Measurements from ENCODE around the gene LPCAT1. TPM values are rescaled to one million over a fixed set of nuclear protein-coding genes. Genes with fewer than 3 reads are reported as not detected.
"Not testable (repeated sequence)": the region's sequence is repeated elsewhere in the genome, so short reads cannot be mapped to it uniquely, and the experiment has no call there.

The LPCAT1 gene
- total RNA-seq, 4 donors from 2014 or later, result 23.4 to 45.3 (median 26.8) TPM

- no peak for DNase-seq (ENCODE audit: low spot score in 2 of 2)
- no peak overlapping the region for H3K4me3 ChIP-seq
- 55% methylated on average over 7 of the region's 7 CpGs for whole genome bisulfite sequencing, 2 donors
- no peak overlapping the region for H3K27ac ChIP-seq
- H3K27me3 ChIP-seq, result no peaks in the 10 kb centered on the region
- TF ChIP-seq EP300 (IDR thresholded peaks at IDR 0.05), result no peak
- TF ChIP-seq POLR2A (IDR thresholded peaks at IDR 0.05), result no peak
- no peak for TF ChIP-seq CTCF (IDR thresholded peaks at IDR 0.05)
- H3K36me3 ChIP-seq, result no peaks in the 10 kb centered on the region
- H3K9me3 ChIP-seq, result peaks cover 0 to 88% (median 8%) of the 10 kb centered on the region in 4 donors
- no peaks in the 10 kb centered on the region for H3K4me1 ChIP-seq
Measured at GRCh38 chr5:1429066-1429465, 94.7 kb downstream of the LPCAT1 start.

- H3K27ac ChIP-seq, result no peak overlapping the region
- no peak for TF ChIP-seq CTCF (IDR thresholded peaks at IDR 0.05)
- TF ChIP-seq EP300 (IDR thresholded peaks at IDR 0.05), result no peak
- TF ChIP-seq POLR2A (IDR thresholded peaks at IDR 0.05), result no peak
- 88 to 89% methylated on average over 1 of the region's 1 CpG for WGBS, 2 donors
- no peak overlapping the region for H3K4me3 ChIP-seq
- H3K4me1 ChIP-seq, result no peaks in the 10 kb centered on the region
- H3K36me3 ChIP-seq, result no peaks in the 10 kb centered on the region
- DNase-seq (ENCODE audit: low spot score in 2 of 2), result no peak
- peaks cover 0 to 80% (median 8%) of the 10 kb centered on the region in 4 donors for H3K9me3 ChIP-seq
- H3K27me3 ChIP-seq, result no peaks in the 10 kb centered on the region
Measured at GRCh38 chr5:1428107-1428506, 95.7 kb downstream of the LPCAT1 start.

- H3K36me3 ChIP-seq, result no peaks in the 10 kb centered on the region
- H3K4me1 ChIP-seq, result no peaks in the 10 kb centered on the region
- TF ChIP-seq CTCF (IDR thresholded peaks at IDR 0.05) (no peak), POLR2A (IDR thresholded peaks at IDR 0.05) (no peak), EP300 (IDR thresholded peaks at IDR 0.05) (no peak)
- no peak overlapping the region for H3K27ac ChIP-seq
- H3K9me3 ChIP-seq, result peaks cover 0 to 55% (median 8%) of the 10 kb centered on the region in 4 donors
- DNase-seq (ENCODE audit: low spot score in 2 of 2), result no peak
- H3K4me3 ChIP-seq, result no peak overlapping the region
- WGBS, 2 donors, result 89 to 90% methylated on average over 9 of the region's 9 CpGs
- no peaks in the 10 kb centered on the region for H3K27me3 ChIP-seq
Measured at GRCh38 chr5:1424716-1425115, 99.0 kb downstream of the LPCAT1 start.

- Histone ChIP-seq H3K4me3 (no peak overlapping the region), H3K36me3 (no peaks in the 10 kb centered on the region), H3K27ac (no peak overlapping the region), H3K27me3 (no peaks in the 10 kb centered on the region), H3K9me3 (peaks cover 0 to 48% (median 8%) of the 10 kb centered on the region in 4 donors), H3K4me1 (no peaks in the 10 kb centered on the region)
- TF ChIP-seq CTCF (IDR thresholded peaks at IDR 0.05), result no peak
- TF ChIP-seq POLR2A (IDR thresholded peaks at IDR 0.05), result no peak
- TF ChIP-seq EP300 (IDR thresholded peaks at IDR 0.05), result no peak
- no peak for DNase-seq (ENCODE audit: low spot score in 2 of 2)
- WGBS, 2 donors, result 81 to 82% methylated on average over 12 to 17 of the region's 19 CpGs
Measured at GRCh38 chr5:1423901-1424603, 99.7 kb downstream of the LPCAT1 start.

GRCh38 chr5:1422522-1422921, 101.2 kb downstream of the LPCAT1 start:
- not testable (repeated sequence) for H3K27ac ChIP-seq; H3K4me1 ChIP-seq; H3K4me3 ChIP-seq; H3K36me3 ChIP-seq; H3K27me3 ChIP-seq; DNase-seq (ENCODE audit: low spot score in 2 of 2)
- H3K9me3 ChIP-seq, result peaks cover 0 to 33% (median 3%) of the 10 kb centered on the region in 4 donors
- 20 to 83% methylated on average over 1 to 2 of the region's 13 CpGs for WGBS, 2 donors

Measured in tibial nerve (tissue), 4 donors.